Right lobe of liver (tissue), 4 donors: ENCODE results near the gene ASIC4.

ENCODE experiments used
- CTCF ChIP-seq, 4 donors: fragments of 200-600 bp in 3 of 4; fragments of 450-650 bp in 1 of 4; IDR thresholded peaks; one replicate each; pipeline versions ENCODE4 v1.5.1 to v1.8.0; 2016 to 2022; ENCODE audit warnings: antibody characterized with exemption in 4 of 4, mild to moderate bottlenecking in 2 of 4
- POLR2A ChIP-seq: fragments of 450-650 bp; IDR thresholded peaks from one replicate; pipeline ENCODE4 v1.6.1; 2017; ENCODE audit warnings: antibody characterized with exemption, mild to moderate bottlenecking
- donor health status: DM: no; HTN: no; CAD: no.
- donor health status: DM: no; HTN: no; CAD: no.
- donor health status: DM: no; HTN: yes; CAD: no.

- TF ChIP-seq POLR2A = no peak
- no peak for TF ChIP-seq CTCF (IDR thresholded peaks at IDR 0.05)
Observed at GRCh38 chr2:219554350-219554749, 40.1 kb downstream of the ASIC4 start.
